ENCODE results near the gene COL5A1. TPM values are rescaled to one million over a fixed set of nuclear protein-coding genes. Genes with fewer than 3 reads are reported as not detected.

COL5A1 gene
- total RNA-seq, 2 donors from 2014 or later: 10.9 to 21.7 TPM

DNA sequence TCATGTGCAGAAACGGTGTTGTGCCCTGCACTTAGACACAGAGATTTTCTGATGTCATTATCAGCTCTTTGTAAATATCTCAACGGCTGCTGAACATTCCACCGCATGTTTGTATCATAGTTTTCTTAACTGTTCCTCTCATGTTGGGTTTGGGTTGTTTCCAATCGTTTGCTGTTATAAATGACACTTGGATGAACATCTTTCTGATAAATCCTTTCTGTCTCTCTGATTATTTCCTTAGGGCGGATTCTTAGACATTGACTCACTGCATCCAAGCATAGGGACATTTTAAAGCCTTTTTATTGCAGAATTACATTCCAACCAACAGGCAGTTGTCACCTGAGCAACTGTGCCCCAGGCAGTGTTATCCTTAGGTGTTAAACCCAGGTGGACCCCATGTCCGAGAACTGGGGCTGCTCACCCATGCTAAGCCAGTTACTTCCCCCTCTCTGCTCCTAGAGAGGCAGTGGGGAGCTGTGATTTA, 28.5 kb downstream of the COL5A1 start:
- Histone ChIP-seq H3K36me3 (no peaks in the 10 kb centered on the region), H3K9ac (ENCODE audit: low read depth in 2 of 2, low read length in 2 of 2) (peak overlapping the region in 1 of 2 donors; percentile 7), H3K4me1 (no peaks in the 10 kb centered on the region), H3K9me3 (no peaks in the 10 kb centered on the region), H3K27ac (no peak overlapping the region), H3K4me3 (no peak overlapping the region), H3K27me3 (no peaks in the 10 kb centered on the region)
- TF ChIP-seq, protein P1, sequence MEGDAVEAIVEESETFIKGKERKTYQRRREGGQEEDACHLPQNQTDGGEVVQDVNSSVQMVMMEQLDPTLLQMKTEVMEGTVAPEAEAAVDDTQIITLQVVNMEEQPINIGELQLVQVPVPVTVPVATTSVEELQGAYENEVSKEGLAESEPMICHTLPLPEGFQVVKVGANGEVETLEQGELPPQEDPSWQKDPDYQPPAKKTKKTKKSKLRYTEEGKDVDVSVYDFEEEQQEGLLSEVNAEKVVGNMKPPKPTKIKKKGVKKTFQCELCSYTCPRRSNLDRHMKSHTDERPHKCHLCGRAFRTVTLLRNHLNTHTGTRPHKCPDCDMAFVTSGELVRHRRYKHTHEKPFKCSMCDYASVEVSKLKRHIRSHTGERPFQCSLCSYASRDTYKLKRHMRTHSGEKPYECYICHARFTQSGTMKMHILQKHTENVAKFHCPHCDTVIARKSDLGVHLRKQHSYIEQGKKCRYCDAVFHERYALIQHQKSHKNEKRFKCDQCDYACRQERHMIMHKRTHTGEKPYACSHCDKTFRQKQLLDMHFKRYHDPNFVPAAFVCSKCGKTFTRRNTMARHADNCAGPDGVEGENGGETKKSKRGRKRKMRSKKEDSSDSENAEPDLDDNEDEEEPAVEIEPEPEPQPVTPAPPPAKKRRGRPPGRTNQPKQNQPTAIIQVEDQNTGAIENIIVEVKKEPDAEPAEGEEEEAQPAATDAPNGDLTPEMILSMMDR (IDR thresholded peaks at IDR 0.05): no peak
- intact Hi-C loops (cut with DNase I): no loop called here
- DNase-seq: no peak

DNA sequence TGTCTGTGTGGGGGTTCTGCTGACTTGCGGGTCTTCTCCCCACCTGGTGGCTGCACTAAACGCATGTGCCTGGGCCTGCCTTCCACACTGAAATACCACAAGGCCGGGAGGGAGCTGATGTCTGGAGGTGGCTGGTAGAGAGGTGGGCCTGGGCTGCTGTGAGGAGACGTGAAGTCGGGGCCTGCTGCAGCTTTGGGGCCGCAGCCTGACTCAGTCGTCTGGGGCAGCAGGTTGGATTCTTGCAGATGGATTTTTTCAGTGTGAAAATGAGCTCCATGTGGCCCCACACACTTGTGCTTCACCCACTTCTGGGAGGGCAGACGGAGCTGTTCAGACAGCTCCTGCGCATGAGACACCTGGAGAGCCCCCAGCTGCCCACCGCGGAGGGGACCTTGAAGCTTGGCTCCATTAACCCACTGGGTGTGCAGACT, 29.3 kb downstream of the COL5A1 start:
- H3K9ac ChIP-seq (ENCODE audit: low read depth in 2 of 2, low read length in 2 of 2): no peak overlapping the region
- no peaks in the 10 kb centered on the region for H3K4me1 ChIP-seq
- no peaks in the 10 kb centered on the region for H3K27me3 ChIP-seq
- H3K9me3 ChIP-seq: no peaks in the 10 kb centered on the region
- TF ChIP-seq, protein P1 (IDR thresholded peaks at IDR 0.05): no peak
- H3K27ac ChIP-seq: no peak overlapping the region
- H3K4me3 ChIP-seq: no peak overlapping the region
- no peaks in the 10 kb centered on the region for H3K36me3 ChIP-seq
- intact Hi-C loops (cut with DNase I): no loop called here
- DNase-seq: no peak

DNA sequence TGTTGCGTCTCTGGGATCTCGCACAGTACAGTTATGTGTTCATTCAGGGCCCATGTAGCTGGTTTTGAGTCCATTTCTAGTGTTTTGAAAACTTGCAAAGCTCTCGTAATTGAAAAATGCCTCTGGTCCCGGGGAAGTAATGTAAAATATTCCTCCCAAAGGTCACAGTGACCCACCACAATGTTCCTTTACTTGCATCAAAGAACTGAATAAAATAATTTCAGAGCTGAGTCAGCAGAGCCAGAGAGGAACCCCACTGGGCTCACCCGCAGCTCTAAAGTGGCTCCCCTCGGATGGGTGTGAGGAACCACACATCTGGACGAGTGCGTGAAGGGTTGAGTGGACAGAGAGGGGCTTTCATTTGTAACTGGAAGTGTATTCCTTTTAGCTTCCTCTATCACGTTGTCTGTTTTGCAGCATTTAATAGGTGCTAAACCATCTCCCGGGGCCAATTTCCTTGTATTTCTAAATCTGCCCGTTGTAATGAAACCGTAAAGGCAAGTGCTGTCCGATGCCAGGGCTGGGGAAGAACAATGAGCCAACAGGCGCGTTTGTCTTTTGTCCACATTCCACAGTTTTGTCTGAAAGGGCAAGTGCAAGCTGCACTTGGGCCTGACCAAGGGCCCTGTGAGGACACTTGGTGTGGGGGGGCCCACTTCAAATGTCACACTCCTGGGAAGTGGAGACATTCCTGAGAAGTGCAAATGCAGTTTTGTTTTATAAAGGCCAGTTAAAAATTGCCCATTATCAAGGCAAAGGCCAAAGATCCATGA, 29.9 kb downstream of the COL5A1 start:
- intact Hi-C loops (cut with DNase I): no loop called here
- no peaks in the 10 kb centered on the region for H3K27me3 ChIP-seq
- H3K36me3 ChIP-seq: no peaks in the 10 kb centered on the region
- TF ChIP-seq, protein P1 (IDR thresholded peaks at IDR 0.05): no peak
- H3K27ac ChIP-seq: no peak overlapping the region
- H3K4me3 ChIP-seq: no peak overlapping the region
- H3K4me1 ChIP-seq: no peaks in the 10 kb centered on the region
- H3K9me3 ChIP-seq: no peaks in the 10 kb centered on the region
- H3K9ac ChIP-seq (ENCODE audit: low read depth in 2 of 2, low read length in 2 of 2): no peak overlapping the region
- DNase-seq: no peak

DNA sequence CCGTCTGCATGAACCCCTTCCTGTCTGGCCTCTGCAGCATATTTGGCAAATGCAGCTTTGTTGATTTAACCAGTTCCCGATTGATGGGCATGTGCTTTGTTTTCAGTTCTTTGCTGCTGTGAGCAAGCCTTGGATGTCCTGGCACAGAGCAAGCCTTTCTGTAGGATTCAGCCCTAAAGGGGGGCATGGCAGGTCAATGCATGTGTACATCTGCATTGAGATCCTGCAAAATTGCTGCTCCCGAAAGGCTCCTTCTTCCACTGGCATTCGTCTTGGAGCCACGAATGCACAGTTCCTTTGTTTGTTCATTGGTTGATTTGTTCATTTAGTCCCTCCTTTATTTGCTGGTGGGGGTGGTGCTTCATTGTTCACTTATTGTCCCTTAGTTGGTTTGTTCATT, 34.8 kb downstream of the COL5A1 start:
- no peak overlapping the region for H3K4me3 ChIP-seq
- no peaks in the 10 kb centered on the region for H3K36me3 ChIP-seq
- intact Hi-C loops (cut with DNase I): no loop called here
- no peaks in the 10 kb centered on the region for H3K9me3 ChIP-seq
- H3K27ac ChIP-seq: no peak overlapping the region
- TF ChIP-seq, protein P1 (IDR thresholded peaks at IDR 0.05): no peak
- H3K4me1 ChIP-seq: no peaks in the 10 kb centered on the region
- no peaks in the 10 kb centered on the region for H3K27me3 ChIP-seq
- H3K9ac ChIP-seq (ENCODE audit: low read depth in 2 of 2, low read length in 2 of 2): no peak overlapping the region
- DNase-seq: no peak

DNA sequence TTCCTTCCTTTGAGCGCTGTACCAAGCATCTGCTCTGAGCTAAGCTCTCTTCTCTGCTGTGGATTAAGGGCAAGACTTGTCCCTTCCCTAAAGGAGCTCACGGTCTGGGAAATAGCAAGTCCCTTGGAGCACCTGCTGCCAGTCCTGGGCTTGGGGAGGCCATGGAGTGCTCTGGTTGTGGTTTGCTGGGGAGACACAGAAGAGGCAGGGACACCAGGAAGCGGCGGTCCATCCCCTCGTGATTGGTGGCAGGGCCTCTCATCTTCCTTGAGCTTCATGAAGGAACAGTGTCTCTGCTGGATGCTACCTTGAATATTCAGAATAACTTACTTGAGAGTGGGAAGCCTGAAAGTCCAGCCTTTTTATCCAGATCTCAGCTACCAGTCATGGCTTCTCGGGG, 35.3 kb downstream of the COL5A1 start:
- DNase-seq: no peak
- intact Hi-C loops (cut with DNase I): no loop called here
- TF ChIP-seq, protein P1 (IDR thresholded peaks at IDR 0.05): no peak
- Histone ChIP-seq H3K27ac (no peak overlapping the region), H3K4me1 (no peaks in the 10 kb centered on the region), H3K27me3 (no peaks in the 10 kb centered on the region), H3K36me3 (no peaks in the 10 kb centered on the region), H3K4me3 (no peak overlapping the region), H3K9me3 (no peaks in the 10 kb centered on the region), H3K9ac (ENCODE audit: low read depth in 2 of 2, low read length in 2 of 2) (no peak overlapping the region)

All from colonic mucosa (tissue), 4 donors.